A549 (cell line): Measurements from ENCODE around the gene DDX56. TPM values are rescaled to one million over a fixed set of nuclear protein-coding genes. Genes with fewer than 3 reads are reported as not detected.

ENCODE experiments used
- ATAC-seq, 2 experiments: fragments of 200-7000 bp in 1 of 2; fragments of >200 bp in 1 of 2; cut with Nextera tagmentation in 1 of 2; cut with Tn5 transposase in 1 of 2; 3 replicates each; pipeline versions ENCODE4 v1.8.0 to v1.9.1; 2018 to 2020; ENCODE audit warnings: mild to moderate bottlenecking in 1 of 2, moderate library complexity in 1 of 2
- CTCF ChIA-PET: fragments of 300-600 bp; sonication (Branson Sonifier 250); formaldehyde crosslinking; extraction: SDS; loops from one replicate; lab custom pipeline; 2021; ENCODE audit warnings: antibody characterized with exemption, inconsistent platforms; lab: Yijun Ruan, JAX
- POLR2A ChIA-PET: fragments of 350-600 bp; formaldehyde crosslinking; extraction: SDS; loops from one replicate; lab custom pipeline; 2021; ENCODE audit warnings: antibody characterized with exemption, inconsistent platforms; lab: Yijun Ruan, JAX
- DNase-seq, 2 experiments: peaks; one replicate each; pipeline versions ENCODE4 v3.0.0 to v3.0.0-alpha.2; 2011 to 2016; ENCODE audit warnings: low read depth in 1 of 2, low spot score in 1 of 2
- FAIRE-seq: peaks from 2 replicates; lab custom pipeline; 2011; peaks lifted over from hg19 to GRCh38; lab: Jason Lieb, UNC
- H3K27ac ChIP-seq, 2 experiments: fragments of >200 bp; sonication (Bioruptor Twin); formaldehyde crosslinking; 3 replicates each; pipeline ENCODE4 v1.5.1; 2016 to 2017
- H3K4me1 ChIP-seq: fragments of >200 bp; sonication (Bioruptor Twin); formaldehyde crosslinking; 3 replicates; pipeline ENCODE4 v1.6.1; 2016
- H3K4me2 ChIP-seq: fragments of >200 bp; sonication (Bioruptor Twin); formaldehyde crosslinking; 3 replicates; pipeline ENCODE4 v1.6.1; 2016
- H3K4me3 ChIP-seq: fragments of >200 bp; sonication (Bioruptor Twin); formaldehyde crosslinking; 3 replicates; pipeline ENCODE4 v1.5.1; 2016
- H3K9me3 ChIP-seq: fragments of >200 bp; sonication (Bioruptor Twin); formaldehyde crosslinking; 3 replicates; pipeline ENCODE4 v1.6.1; 2016
- BHLHE40 ChIP-seq: IDR thresholded peaks from 2 replicates; pipeline ENCODE4 v1.6.1; 2012; ENCODE audit warnings: low read depth, low read length, inconsistent platforms
- CBX2 ChIP-seq: fragments of 200-600 bp; sonication (generic); IDR thresholded peaks from 2 replicates; pipeline ENCODE4 v1.6.1; 2016; ENCODE audit warnings: low read depth, mild to moderate bottlenecking, borderline replicate concordance
- CHD2 ChIP-seq: fragments of 150-350 bp; IDR thresholded peaks from 2 replicates; pipeline ENCODE4 v1.6.1; 2014; ENCODE audit warnings: low read length; ENCODE audit not compliant: partially characterized antibody
- CHD4 ChIP-seq: fragments of 200-600 bp; sonication (generic); IDR thresholded peaks from 2 replicates; pipeline ENCODE4 v1.6.1; 2016; ENCODE audit warnings: antibody characterized with exemption, mild to moderate bottlenecking, borderline replicate concordance
- ESRRA ChIP-seq: fragments of 150-350 bp; IDR thresholded peaks from 2 replicates; pipeline ENCODE4 v1.6.1; 2014; ENCODE audit warnings: mild to moderate bottlenecking, low read length, borderline replicate concordance
- FOSB ChIP-seq: fragments of 250-450 bp; sonication (Bioruptor Pico); IDR thresholded peaks from 2 replicates; pipeline ENCODE4 v1.5.0; 2020; ENCODE audit warnings: mild to moderate bottlenecking, moderate library complexity
- HDAC2 ChIP-seq: fragments of 200-600 bp; sonication (generic); IDR thresholded peaks from 2 replicates; pipeline ENCODE4 v1.6.1; 2016
- HEYL ChIP-seq: fragments of 250-450 bp; sonication (Bioruptor Pico); IDR thresholded peaks from 2 replicates; pipeline ENCODE4 v1.8.0; 2021; ENCODE audit warnings: mild to moderate bottlenecking, moderate library complexity
- HOXB13 ChIP-seq: fragments of 250-450 bp; sonication (Bioruptor Pico); IDR thresholded peaks from 2 replicates; pipeline ENCODE4 v1.5.0; 2020; ENCODE audit warnings: low read depth, mild to moderate bottlenecking, moderate library complexity
- HOXB5 ChIP-seq: fragments of 250-450 bp; sonication (Bioruptor Pico); IDR thresholded peaks from 2 replicates; pipeline ENCODE4 v1.5.0; 2020; ENCODE audit warnings: mild to moderate bottlenecking, moderate library complexity
- JUN ChIP-seq, 2 experiments: fragments of >200 bp; sonication (Bioruptor Twin); formaldehyde crosslinking; IDR thresholded peaks; 2 replicates in 1 of 2; 3 replicates in 1 of 2; pipeline ENCODE4 v1.6.1; 2016 to 2017
- KDM5A ChIP-seq: fragments of 200-600 bp; sonication (generic); IDR thresholded peaks from 2 replicates; pipeline ENCODE4 v1.6.1; 2016; ENCODE audit warnings: antibody characterized with exemption, mild to moderate bottlenecking
- MYC ChIP-seq: IDR thresholded peaks from 2 replicates; pipeline ENCODE4 v1.6.1; 2012; ENCODE audit warnings: mild to moderate bottlenecking, inconsistent platforms, low read length, improper control_type of control experiment, borderline replicate concordance
- NPAS2 ChIP-seq: fragments of 250-450 bp; sonication (Bioruptor Pico); IDR thresholded peaks from 2 replicates; pipeline ENCODE4 v1.8.0; 2022; ENCODE audit warnings: mild to moderate bottlenecking, moderate library complexity, borderline replicate concordance
- NR3C1 ChIP-seq: fragments of >200 bp; sonication (Bioruptor Twin); formaldehyde crosslinking; IDR thresholded peaks from 3 replicates; pipeline ENCODE4 v1.6.1; 2017
- PHF8 ChIP-seq: fragments of 200-600 bp; sonication (generic); IDR thresholded peaks from 2 replicates; pipeline ENCODE4 v1.6.1; 2016; ENCODE audit warnings: low read depth, mild to moderate bottlenecking, antibody characterized with exemption, moderate library complexity, borderline replicate concordance
- POLR2A ChIP-seq: IDR thresholded peaks from 2 replicates; pipeline ENCODE4 v1.6.1; 2012; ENCODE audit warnings: mild to moderate bottlenecking, low read length
- RCOR1 ChIP-seq: fragments of 150-350 bp; IDR thresholded peaks from 2 replicates; pipeline ENCODE4 v1.6.1; 2014; ENCODE audit warnings: antibody characterized with exemption, low read length, low read depth
- SMC3 ChIP-seq: fragments of >200 bp; sonication (Bioruptor Twin); formaldehyde crosslinking; IDR thresholded peaks from 3 replicates; pipeline ENCODE4 v1.6.1; 2018; ENCODE audit warnings: inconsistent platforms
- SREBF2 ChIP-seq: fragments of 450-650 bp; IDR thresholded peaks from 2 replicates; pipeline ENCODE4 v1.6.1; 2014; ENCODE audit warnings: mild to moderate bottlenecking, moderate library complexity
- TFCP2L1 ChIP-seq: fragments of 250-450 bp; sonication (Bioruptor Pico); IDR thresholded peaks from 2 replicates; pipeline ENCODE4 v1.5.0; 2021; ENCODE audit warnings: mild to moderate bottlenecking
- ZFP36 ChIP-seq: fragments of 450-650 bp; IDR thresholded peaks from 2 replicates; pipeline ENCODE4 v1.6.1; 2014; ENCODE audit warnings: borderline replicate concordance; ENCODE audit not compliant: partially characterized antibody
- WGBS: methylation state at CpG from one replicate; pipeline ENCODE4 v1.1.6; 2017; ENCODE audit errors: missing lambda C conversion rate; 5-methylcytosine and 5-hydroxymethylcytosine counted together
- polyA minus RNA-seq: library from RNA; depleted of rRNA, polyadenylated mRNA; stranded (reverse); fragments of >200 nt; gene quantifications from 2 replicates; pipeline ENCODE4 v1.2.3, GENCODE V29; 2011; rRNA and poly(A)+ RNA removed
- polyA plus RNA-seq, 4 experiments: library from polyadenylated mRNA; depleted of rRNA in 3 of 4; stranded (reverse); fragments of >200 nt; fragmentation: RNase III in 1 of 4; extraction: RNeasy Plus Mini Kit Qiagen cat#74134 plus additional on column Dnase treatment in 1 of 4; gene quantifications; 2 replicates in 3 of 4; 3 replicates in 1 of 4; pipeline ENCODE4 v1.2.3, GENCODE V29; 2011 to 2017
- TF ChIP-seq, protein P1 (sequence below): fragments of >200 bp; sonication (Bioruptor Twin); formaldehyde crosslinking; IDR thresholded peaks from 3 replicates; pipeline ENCODE4 v1.5.1; 2016
- TF ChIP-seq, protein P2 (sequence below): IDR thresholded peaks from 2 replicates; pipeline ENCODE4 v1.6.1; 2012
- TF ChIP-seq, protein P3 (sequence below): fragments of 150-350 bp; IDR thresholded peaks from 2 replicates; pipeline ENCODE4 v1.6.1; 2014; ENCODE audit warnings: low read depth, mild to moderate bottlenecking, low read length
- TF ChIP-seq, protein P4 (sequence below): fragments of 250-450 bp; sonication (Bioruptor Pico); IDR thresholded peaks from 2 replicates; pipeline ENCODE4 v1.5.0; 2020; ENCODE audit warnings: low read depth, mild to moderate bottlenecking, moderate library complexity
- TF ChIP-seq, protein P5 (sequence below): IDR thresholded peaks from 2 replicates; pipeline ENCODE4 v1.6.1; 2012; ENCODE audit warnings: low read depth, borderline replicate concordance
- TF ChIP-seq, protein P6 (sequence below): fragments of 200-600 bp; sonication (generic); IDR thresholded peaks from 2 replicates; pipeline ENCODE4 v1.6.1; 2016; ENCODE audit warnings: antibody characterized with exemption, mild to moderate bottlenecking, moderate library complexity

The DDX56 gene, protein sequence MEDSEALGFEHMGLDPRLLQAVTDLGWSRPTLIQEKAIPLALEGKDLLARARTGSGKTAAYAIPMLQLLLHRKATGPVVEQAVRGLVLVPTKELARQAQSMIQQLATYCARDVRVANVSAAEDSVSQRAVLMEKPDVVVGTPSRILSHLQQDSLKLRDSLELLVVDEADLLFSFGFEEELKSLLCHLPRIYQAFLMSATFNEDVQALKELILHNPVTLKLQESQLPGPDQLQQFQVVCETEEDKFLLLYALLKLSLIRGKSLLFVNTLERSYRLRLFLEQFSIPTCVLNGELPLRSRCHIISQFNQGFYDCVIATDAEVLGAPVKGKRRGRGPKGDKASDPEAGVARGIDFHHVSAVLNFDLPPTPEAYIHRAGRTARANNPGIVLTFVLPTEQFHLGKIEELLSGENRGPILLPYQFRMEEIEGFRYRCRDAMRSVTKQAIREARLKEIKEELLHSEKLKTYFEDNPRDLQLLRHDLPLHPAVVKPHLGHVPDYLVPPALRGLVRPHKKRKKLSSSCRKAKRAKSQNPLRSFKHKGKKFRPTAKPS
- 96.1 and 108 TPM in 2 replicates for polyA plus RNA-seq (2011; rRNA removed)
- polyA plus RNA-seq (2012; cell fraction: cytosol; rRNA removed): 96.9 and 120 TPM in 2 replicates
- 263 and 283 TPM in 2 replicates for polyA plus RNA-seq (2012; cell fraction: nucleus; rRNA removed)
- polyA plus RNA-seq (2017; fragmentation: RNase III; extraction: RNeasy Plus Mini Kit Qiagen cat#74134 plus additional on column Dnase treatment): 93.4 to 100 TPM (median 97.7 TPM) in 3 replicates
- 150 and 154 TPM in 2 replicates for polyA minus RNA-seq

DNA sequence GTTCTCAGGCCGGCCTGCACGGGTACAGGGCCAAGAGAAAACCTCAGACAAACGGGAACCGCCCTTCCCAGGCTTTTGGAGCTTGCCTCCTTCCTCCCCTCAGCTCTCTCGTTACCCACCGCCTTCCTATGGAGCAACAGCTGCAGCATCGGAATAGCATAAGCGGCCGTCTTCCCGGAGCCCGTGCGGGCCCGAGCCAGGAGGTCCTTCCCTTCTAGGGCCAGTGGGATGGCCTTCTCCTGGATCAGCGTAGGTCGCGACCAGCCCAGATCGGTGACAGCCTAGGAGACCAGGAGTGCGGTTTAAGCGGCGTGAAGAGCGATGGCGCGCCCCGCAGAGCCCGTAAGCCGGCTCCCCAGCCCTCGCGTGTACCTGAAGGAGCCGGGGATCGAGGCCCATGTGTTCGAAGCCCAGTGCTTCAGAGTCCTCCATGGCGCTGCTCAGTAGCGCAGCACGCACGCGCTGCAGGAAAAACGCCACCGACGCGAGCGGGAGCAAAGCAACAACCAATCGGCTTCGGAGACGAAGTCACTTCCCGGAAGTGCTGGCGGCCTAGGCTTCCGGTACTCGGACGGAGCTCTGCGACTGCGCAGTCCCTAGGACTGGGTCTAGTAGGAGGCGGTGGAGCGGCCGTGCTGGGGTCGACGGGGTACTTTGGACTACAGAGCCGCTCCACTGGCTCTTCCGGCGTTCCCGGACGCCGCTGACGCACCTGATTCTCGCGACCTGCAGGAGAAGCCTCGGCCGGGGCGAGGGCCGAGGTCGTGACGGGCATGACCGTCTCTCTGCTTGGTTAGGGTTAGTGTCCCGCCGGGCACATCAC lies at the start of gene DDX56:
Gene DDX56, minus strand, starts transcription at position 445 of the 823 bp plus-strand sequence. Its CDS starts 13 bp downstream, at position 432.
- WGBS: under 1% methylated on average over 31 of the region's 74 CpGs
- peak within 1 kb of the TSS; percentile 82 to 91 for H3K27ac ChIP-seq
- ChIA-PET POLR2A (interaction anchor here (0.6 to 2.1 kb wide), 16 partner anchors 9 to 538 kb away, joined by 3 to 37 read pairs (median 4); partner anchors contain the start of genes OGDH, PURB, TBRG4 and TMED4), CTCF (interaction anchor here (0.7 to 4.3 kb wide), 4 partner anchors 9 to 563 kb away, joined by 3 to 28 read pairs (median 6); no protein-coding TSS in a partner anchor)
- peak; percentile 94 to 99 for DNase-seq
- H3K4me1 ChIP-seq: peaks cover 15% of the 10 kb centered on the region
- peak within 1 kb of the TSS; percentile 95 for H3K4me2 ChIP-seq
- FAIRE-seq: no peak
- TF ChIP-seq, protein P1, sequence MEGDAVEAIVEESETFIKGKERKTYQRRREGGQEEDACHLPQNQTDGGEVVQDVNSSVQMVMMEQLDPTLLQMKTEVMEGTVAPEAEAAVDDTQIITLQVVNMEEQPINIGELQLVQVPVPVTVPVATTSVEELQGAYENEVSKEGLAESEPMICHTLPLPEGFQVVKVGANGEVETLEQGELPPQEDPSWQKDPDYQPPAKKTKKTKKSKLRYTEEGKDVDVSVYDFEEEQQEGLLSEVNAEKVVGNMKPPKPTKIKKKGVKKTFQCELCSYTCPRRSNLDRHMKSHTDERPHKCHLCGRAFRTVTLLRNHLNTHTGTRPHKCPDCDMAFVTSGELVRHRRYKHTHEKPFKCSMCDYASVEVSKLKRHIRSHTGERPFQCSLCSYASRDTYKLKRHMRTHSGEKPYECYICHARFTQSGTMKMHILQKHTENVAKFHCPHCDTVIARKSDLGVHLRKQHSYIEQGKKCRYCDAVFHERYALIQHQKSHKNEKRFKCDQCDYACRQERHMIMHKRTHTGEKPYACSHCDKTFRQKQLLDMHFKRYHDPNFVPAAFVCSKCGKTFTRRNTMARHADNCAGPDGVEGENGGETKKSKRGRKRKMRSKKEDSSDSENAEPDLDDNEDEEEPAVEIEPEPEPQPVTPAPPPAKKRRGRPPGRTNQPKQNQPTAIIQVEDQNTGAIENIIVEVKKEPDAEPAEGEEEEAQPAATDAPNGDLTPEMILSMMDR: no peak
- TF ChIP-seq JUN (IDR thresholded peaks at IDR 0.05) (peak; percentile 52 to 91; a peak in 3 of 5 replicates), HOXB13 (CRISPR knock-in tag) (peak; percentile 62), CBX2 (no peak), RCOR1 (no peak), SMC3 (no peak), BHLHE40 (no peak), TFCP2L1 (CRISPR knock-in tag) (no peak), CHD4 (no peak), HDAC2 (0 out of 2 replicates have a peak, but pooled peaks have one; percentile 54), HEYL (CRISPR knock-in tag) (no peak), ESRRA (no peak), NPAS2 (no peak), MYC (peak; percentile 84), CHD2 (peak; percentile 64), FOSB (no peak), SREBF2 (no peak), NR3C1 (no peak), POLR2A (peak; percentile 94), HOXB5 (peak; percentile 79; the same call in 1 of the 2 replicates), ZFP36 (no peak), KDM5A (peak; percentile 84), PHF8 (peak; percentile 66; the same call in 1 of the 2 replicates)
- TF ChIP-seq, protein P2, sequence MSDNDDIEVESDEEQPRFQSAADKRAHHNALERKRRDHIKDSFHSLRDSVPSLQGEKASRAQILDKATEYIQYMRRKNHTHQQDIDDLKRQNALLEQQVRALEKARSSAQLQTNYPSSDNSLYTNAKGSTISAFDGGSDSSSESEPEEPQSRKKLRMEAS: peak; percentile 99
- TF ChIP-seq, protein P3, sequence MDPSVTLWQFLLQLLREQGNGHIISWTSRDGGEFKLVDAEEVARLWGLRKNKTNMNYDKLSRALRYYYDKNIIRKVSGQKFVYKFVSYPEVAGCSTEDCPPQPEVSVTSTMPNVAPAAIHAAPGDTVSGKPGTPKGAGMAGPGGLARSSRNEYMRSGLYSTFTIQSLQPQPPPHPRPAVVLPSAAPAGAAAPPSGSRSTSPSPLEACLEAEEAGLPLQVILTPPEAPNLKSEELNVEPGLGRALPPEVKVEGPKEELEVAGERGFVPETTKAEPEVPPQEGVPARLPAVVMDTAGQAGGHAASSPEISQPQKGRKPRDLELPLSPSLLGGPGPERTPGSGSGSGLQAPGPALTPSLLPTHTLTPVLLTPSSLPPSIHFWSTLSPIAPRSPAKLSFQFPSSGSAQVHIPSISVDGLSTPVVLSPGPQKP: no peak
- TF ChIP-seq, protein P4, sequence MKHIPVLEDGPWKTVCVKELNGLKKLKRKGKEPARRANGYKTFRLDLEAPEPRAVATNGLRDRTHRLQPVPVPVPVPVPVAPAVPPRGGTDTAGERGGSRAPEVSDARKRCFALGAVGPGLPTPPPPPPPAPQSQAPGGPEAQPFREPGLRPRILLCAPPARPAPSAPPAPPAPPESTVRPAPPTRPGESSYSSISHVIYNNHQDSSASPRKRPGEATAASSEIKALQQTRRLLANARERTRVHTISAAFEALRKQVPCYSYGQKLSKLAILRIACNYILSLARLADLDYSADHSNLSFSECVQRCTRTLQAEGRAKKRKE (CRISPR knock-in tag): peak; percentile 53; the same call in 1 of the 2 replicates
- TF ChIP-seq, protein P5, sequence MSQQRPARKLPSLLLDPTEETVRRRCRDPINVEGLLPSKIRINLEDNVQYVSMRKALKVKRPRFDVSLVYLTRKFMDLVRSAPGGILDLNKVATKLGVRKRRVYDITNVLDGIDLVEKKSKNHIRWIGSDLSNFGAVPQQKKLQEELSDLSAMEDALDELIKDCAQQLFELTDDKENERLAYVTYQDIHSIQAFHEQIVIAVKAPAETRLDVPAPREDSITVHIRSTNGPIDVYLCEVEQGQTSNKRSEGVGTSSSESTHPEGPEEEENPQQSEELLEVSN: peak; percentile 96
- TF ChIP-seq, protein P6, sequence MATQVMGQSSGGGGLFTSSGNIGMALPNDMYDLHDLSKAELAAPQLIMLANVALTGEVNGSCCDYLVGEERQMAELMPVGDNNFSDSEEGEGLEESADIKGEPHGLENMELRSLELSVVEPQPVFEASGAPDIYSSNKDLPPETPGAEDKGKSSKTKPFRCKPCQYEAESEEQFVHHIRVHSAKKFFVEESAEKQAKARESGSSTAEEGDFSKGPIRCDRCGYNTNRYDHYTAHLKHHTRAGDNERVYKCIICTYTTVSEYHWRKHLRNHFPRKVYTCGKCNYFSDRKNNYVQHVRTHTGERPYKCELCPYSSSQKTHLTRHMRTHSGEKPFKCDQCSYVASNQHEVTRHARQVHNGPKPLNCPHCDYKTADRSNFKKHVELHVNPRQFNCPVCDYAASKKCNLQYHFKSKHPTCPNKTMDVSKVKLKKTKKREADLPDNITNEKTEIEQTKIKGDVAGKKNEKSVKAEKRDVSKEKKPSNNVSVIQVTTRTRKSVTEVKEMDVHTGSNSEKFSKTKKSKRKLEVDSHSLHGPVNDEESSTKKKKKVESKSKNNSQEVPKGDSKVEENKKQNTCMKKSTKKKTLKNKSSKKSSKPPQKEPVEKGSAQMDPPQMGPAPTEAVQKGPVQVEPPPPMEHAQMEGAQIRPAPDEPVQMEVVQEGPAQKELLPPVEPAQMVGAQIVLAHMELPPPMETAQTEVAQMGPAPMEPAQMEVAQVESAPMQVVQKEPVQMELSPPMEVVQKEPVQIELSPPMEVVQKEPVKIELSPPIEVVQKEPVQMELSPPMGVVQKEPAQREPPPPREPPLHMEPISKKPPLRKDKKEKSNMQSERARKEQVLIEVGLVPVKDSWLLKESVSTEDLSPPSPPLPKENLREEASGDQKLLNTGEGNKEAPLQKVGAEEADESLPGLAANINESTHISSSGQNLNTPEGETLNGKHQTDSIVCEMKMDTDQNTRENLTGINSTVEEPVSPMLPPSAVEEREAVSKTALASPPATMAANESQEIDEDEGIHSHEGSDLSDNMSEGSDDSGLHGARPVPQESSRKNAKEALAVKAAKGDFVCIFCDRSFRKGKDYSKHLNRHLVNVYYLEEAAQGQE: peak; percentile 72
- peak within 1 kb of the TSS; percentile 65 for H3K4me3 ChIP-seq
- peak; percentile 98 to 99 for ATAC-seq
- no peaks in the 10 kb centered on the region for H3K9me3 ChIP-seq
